ENCODE measurements around the gene GGT1. TPM values are rescaled to one million over a fixed set of nuclear protein-coding genes. Genes with fewer than 3 reads are reported as not detected.

The GGT1 gene
- total and polyA plus RNA-seq, 7 experiments from 2014 or later, result 1.1 to 95.9 (median 11.7) TPM

DNA sequence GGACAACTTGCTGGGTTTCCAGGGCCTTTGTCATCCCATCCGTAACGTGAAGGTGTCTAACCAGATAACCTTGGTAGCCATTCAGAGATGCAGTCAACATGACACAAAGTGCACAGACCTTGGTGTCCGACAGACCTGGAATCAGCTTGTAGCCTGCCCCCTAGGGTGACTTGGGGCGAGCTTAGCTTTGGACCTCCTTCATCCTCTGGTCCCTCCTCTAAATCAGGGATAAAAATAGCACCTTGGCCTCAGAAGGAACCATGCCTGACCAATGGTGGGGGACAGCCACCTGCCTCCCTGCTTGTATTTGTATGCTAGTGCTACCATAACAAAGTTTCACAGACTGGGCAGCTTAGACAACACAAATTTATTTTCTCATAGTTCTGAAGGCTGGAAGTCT is 43.5 kb upstream of the GGT1 start:
- H3K27ac Mint-ChIP-seq, result peak overlapping the region in 1 of 9 donors; percentile 32
- H3K9me3 Mint-ChIP-seq, result no peaks in the 10 kb centered on the region
- CTCF ChIA-PET, result no interaction called here
- Histone ChIP-seq H3K27ac (ENCODE audit: low read depth, low read length) (no peak overlapping the region), H3K27me3 (ENCODE audit: control insufficient read depth in 2 of 2, insufficient read depth in 2 of 2, low read length in 2 of 2) (no peaks in the 10 kb centered on the region), H3K4me3 (ENCODE audit: low read length) (no peak overlapping the region), H3K36me3 (ENCODE audit: control insufficient read depth in 2 of 3, insufficient read depth in 3 of 3, low read length in 3 of 3) (peaks cover 9 to 67% (median 17%) of the 10 kb centered on the region in 3 experiments), H3K4me1 (ENCODE audit: control insufficient read depth in 2 of 2, insufficient read depth in 2 of 2, low read length in 2 of 2) (peaks cover 17 to 42% of the 10 kb centered on the region in 2 donors), H3K9me3 (ENCODE audit: control insufficient read depth in 2 of 3, low read length in 3 of 3) (no peaks in the 10 kb centered on the region)
- H3K4me3 Mint-ChIP-seq, result peak overlapping the region in 2 of 10 donors; percentile 10 to 90
- peaks cover 32 to 78% (median 66%) of the 10 kb centered on the region in 7 donors for H3K4me1 Mint-ChIP-seq
- ATAC-seq (no peak), DNase-seq (no peak)
- peaks cover 7 to 24% (median 14%) of the 10 kb centered on the region in 5 donors for H3K36me3 Mint-ChIP-seq
- POLR2A ChIA-PET, result interaction anchor here (0.6 kb wide), 1 partner anchor 701 kb away, joined by 3 read pairs; no protein-coding TSS in a partner anchor
- intact Hi-C loops (cut with micrococcal nuclease), result loop anchor here (10.0 kb wide), 6 partner anchors 45 to 1925 kb away; partner anchors contain the start of genes CABIN1 (in 1 of the 2), GGT1 (in 1 of the 2), HPS4 (in 1 of the 2) and SRRD (in 1 of the 2)
- no peaks in the 10 kb centered on the region for H3K27me3 Mint-ChIP-seq

DNA sequence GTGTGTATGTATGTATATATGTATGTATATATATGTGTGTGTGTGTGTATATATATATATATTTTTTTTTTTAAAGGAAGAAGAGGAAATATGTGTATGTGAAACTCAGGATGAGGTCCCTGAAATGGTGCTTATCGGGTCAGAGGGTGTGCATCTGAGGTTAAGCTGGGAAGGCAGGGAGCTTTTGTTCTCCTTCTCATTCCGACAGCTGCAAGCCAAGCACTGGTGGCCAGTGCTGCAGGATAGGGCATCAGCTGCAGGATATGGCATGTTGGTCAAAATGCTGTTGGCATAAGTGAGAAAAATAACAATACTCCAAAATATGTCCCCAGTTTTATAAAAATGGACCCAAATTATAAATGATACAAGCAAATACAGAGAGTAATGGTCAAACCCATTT is 39.7 kb upstream of the GGT1 start:
- Histone ChIP-seq H3K36me3 (ENCODE audit: control insufficient read depth in 2 of 3, insufficient read depth in 3 of 3, low read length in 3 of 3) (peaks cover 6 to 81% (median 13%) of the 10 kb centered on the region in 3 experiments), H3K4me3 (ENCODE audit: low read length) (no peak overlapping the region), H3K4me1 (ENCODE audit: control insufficient read depth in 2 of 2, insufficient read depth in 2 of 2, low read length in 2 of 2) (peaks cover 7 to 29% of the 10 kb centered on the region in 2 donors), H3K27ac (ENCODE audit: low read depth, low read length) (peak overlapping the region; percentile 9), H3K9me3 (ENCODE audit: control insufficient read depth in 2 of 3, low read length in 3 of 3) (no peaks in the 10 kb centered on the region), H3K27me3 (ENCODE audit: control insufficient read depth in 2 of 2, insufficient read depth in 2 of 2, low read length in 2 of 2) (no peaks in the 10 kb centered on the region)
- ChIA-PET CTCF (no interaction called here), POLR2A (no interaction called here)
- peak overlapping the region in 2 of 10 donors; percentile 9 to 36 for H3K4me3 Mint-ChIP-seq
- H3K4me1 Mint-ChIP-seq, result peaks cover 32 to 76% (median 63%) of the 10 kb centered on the region in 7 donors
- ATAC-seq (no peak), DNase-seq (no peak)
- H3K9me3 Mint-ChIP-seq, result no peaks in the 10 kb centered on the region
- peaks cover 6 to 23% (median 12%) of the 10 kb centered on the region in 5 donors for H3K36me3 Mint-ChIP-seq
- peak overlapping the region in 1 of 9 donors; percentile 18 for H3K27ac Mint-ChIP-seq
- H3K27me3 Mint-ChIP-seq, result no peaks in the 10 kb centered on the region
- intact Hi-C loops (cut with micrococcal nuclease), result no loop called here

DNA sequence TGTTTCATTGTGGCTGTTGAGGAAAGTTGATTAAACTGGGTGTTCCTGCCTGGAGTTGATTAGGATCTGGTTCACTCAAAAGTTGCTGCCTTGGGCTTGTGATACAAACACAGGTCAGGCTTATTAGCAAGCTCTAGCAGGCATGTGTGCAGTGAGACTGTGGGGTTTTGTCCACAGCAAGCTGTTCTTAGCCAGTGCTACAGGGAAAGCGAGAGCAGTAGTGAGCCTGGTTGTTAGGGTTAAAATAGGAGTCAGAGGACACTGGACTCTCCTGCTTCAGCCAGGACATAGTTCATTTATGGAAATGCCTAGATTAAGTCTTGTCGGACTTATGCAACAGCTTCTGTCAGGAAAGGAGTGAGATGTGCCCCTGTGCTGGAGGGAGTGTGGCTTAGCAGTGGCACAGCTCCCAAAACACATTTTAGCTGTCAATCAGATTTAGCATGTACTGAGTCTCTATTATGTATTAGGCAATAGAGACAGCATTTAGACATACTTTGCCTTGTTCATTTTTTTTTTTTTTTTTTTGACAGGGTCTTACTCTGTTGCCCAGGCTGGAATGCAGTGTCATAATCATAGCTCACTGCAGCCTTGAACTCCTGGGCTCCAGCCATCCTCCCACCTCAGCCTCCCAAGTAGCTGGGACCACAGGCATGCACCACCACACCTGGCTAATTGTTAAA is 38.5 kb upstream of the GGT1 start:
- ATAC-seq (no peak), DNase-seq (no peak)
- POLR2A ChIA-PET, result no interaction called here
- Histone ChIP-seq H3K27ac (ENCODE audit: low read depth, low read length) (no peak overlapping the region), H3K27me3 (ENCODE audit: control insufficient read depth in 2 of 2, insufficient read depth in 2 of 2, low read length in 2 of 2) (no peaks in the 10 kb centered on the region), H3K4me3 (ENCODE audit: low read length) (no peak overlapping the region), H3K9me3 (ENCODE audit: control insufficient read depth in 2 of 3, low read length in 3 of 3) (no peaks in the 10 kb centered on the region), H3K4me1 (ENCODE audit: control insufficient read depth in 2 of 2, insufficient read depth in 2 of 2, low read length in 2 of 2) (peaks cover 7 to 22% of the 10 kb centered on the region in 2 donors), H3K36me3 (ENCODE audit: control insufficient read depth in 2 of 3, insufficient read depth in 3 of 3, low read length in 3 of 3) (peaks cover 13 to 78% (median 18%) of the 10 kb centered on the region in 3 experiments)
- H3K27ac Mint-ChIP-seq, result peak overlapping the region in 6 of 9 donors; percentile 45 to 83 (median 74)
- intact Hi-C loops (cut with micrococcal nuclease), result loop anchor here in 1 of 2 donors (1.0 kb wide), 1 partner anchor 14 kb away; no protein-coding TSS in a partner anchor
- peak overlapping the region in 5 of 10 donors; percentile 8 to 36 (median 19) for H3K4me3 Mint-ChIP-seq
- peaks cover 25 to 63% (median 50%) of the 10 kb centered on the region in 7 donors for H3K4me1 Mint-ChIP-seq
- H3K9me3 Mint-ChIP-seq, result no peaks in the 10 kb centered on the region
- CTCF ChIA-PET, result no interaction called here
- no peaks in the 10 kb centered on the region for H3K27me3 Mint-ChIP-seq
- peaks cover 0 to 25% (median 8%) of the 10 kb centered on the region in 5 donors for H3K36me3 Mint-ChIP-seq

DNA sequence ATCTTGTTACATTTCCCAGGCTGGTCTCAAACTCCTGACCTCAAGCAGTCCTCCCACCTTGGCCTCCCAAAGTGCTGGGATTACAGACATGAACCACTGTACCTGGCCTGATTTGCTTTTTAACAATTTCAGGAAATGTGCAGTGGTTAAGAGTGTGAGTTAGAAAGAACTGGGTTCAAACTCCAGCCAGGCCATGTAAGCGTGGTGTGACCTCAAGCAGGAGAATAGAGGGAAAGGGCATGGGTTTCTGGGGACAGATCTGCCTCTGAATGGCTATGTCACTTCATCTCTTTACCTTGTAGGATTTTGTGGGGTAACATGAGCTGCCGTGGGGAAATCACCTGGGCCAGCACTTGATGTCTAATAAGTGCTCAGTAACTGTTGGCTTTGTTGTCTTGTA is 37.9 kb upstream of the GGT1 start:
- Mint-ChIP-seq H3K27ac (peak overlapping the region in 2 of 9 donors; percentile 39 to 83), H3K27me3 (no peaks in the 10 kb centered on the region), H3K9me3 (no peaks in the 10 kb centered on the region), H3K36me3 (peaks cover 0 to 28% (median 8%) of the 10 kb centered on the region in 5 donors), H3K4me1 (peaks cover 25 to 58% (median 45%) of the 10 kb centered on the region in 7 donors), H3K4me3 (peak overlapping the region in 2 of 10 donors; percentile 4 to 23)
- Histone ChIP-seq H3K9me3 (ENCODE audit: control insufficient read depth in 2 of 3, low read length in 3 of 3) (no peaks in the 10 kb centered on the region), H3K4me1 (ENCODE audit: control insufficient read depth in 2 of 2, insufficient read depth in 2 of 2, low read length in 2 of 2) (peaks cover 7 to 20% of the 10 kb centered on the region in 2 donors), H3K27ac (ENCODE audit: low read depth, low read length) (no peak overlapping the region), H3K4me3 (ENCODE audit: low read length) (no peak overlapping the region), H3K27me3 (ENCODE audit: control insufficient read depth in 2 of 2, insufficient read depth in 2 of 2, low read length in 2 of 2) (no peaks in the 10 kb centered on the region), H3K36me3 (ENCODE audit: control insufficient read depth in 2 of 3, insufficient read depth in 3 of 3, low read length in 3 of 3) (peaks cover 13 to 80% (median 23%) of the 10 kb centered on the region in 3 experiments)
- ChIA-PET POLR2A (no interaction called here), CTCF (no interaction called here)
- no peak for DNase-seq
- intact Hi-C loops (cut with micrococcal nuclease), result no loop called here
- ATAC-seq, result no peak

DNA sequence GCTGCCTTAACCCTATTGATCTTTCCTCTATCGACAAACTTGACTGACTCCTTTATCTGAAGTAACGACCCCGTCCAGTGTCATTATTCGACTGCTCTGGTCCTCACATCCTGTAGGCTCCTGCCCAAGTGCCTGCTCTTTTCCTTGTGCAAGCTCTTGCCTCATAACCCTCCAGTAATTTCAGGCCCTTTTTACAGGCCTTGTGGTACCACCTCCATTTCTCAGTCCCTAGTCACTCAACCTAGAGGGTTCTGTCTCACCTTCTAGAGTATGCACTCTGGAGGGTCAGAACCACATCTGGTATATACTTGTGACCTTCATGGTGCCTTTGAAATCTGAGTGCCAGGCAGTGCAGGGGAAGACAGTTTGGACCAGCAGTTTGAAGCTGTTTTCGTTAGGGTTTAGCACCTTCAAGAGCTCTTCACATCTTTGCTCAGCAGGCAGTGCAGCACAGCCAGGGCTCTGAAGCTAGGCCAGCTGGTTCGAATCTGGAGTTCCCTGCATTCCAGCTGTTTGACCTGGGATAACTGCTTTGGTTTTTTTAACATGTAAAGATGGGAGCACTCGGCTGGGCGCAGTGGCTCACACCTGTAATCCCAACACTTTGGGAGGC is 36.0 kb upstream of the GGT1 start:
- CTCF ChIA-PET, result no interaction called here
- peaks cover 22 to 87% (median 23%) of the 10 kb centered on the region in 3 experiments for H3K36me3 ChIP-seq (ENCODE audit: control insufficient read depth in 2 of 3, insufficient read depth in 3 of 3, low read length in 3 of 3)

DNA sequence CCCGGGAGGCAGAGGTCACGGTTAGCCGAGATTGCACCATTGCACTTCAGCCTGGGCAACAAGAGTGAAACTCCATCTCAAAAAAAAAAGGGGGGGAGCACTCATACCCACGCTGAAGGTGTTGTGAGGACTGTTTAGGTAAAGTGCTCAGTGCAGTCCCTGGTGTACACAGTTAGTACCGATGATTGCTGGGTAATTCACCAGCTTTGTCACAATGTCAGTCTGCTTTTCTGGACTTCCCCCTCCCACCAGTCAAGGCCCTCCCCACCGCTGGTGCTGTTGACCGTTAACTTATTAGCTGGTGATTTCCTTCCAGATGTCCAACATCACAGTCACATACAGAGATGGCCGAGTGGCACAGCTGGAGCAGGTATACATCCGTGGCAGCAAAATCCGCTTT is 35.3 kb upstream of the GGT1 start:
- H3K4me3 ChIP-seq (ENCODE audit: low read length), result no peak overlapping the region
- H3K4me1 Mint-ChIP-seq, result peaks cover 19 to 45% (median 33%) of the 10 kb centered on the region in 7 donors
- no peaks in the 10 kb centered on the region for H3K9me3 ChIP-seq (ENCODE audit: control insufficient read depth in 2 of 3, low read length in 3 of 3)
- peaks cover 7 to 17% of the 10 kb centered on the region in 2 donors for H3K4me1 ChIP-seq (ENCODE audit: control insufficient read depth in 2 of 2, insufficient read depth in 2 of 2, low read length in 2 of 2)
- no peak overlapping the region for H3K4me3 Mint-ChIP-seq
- peaks cover 0 to 37% (median 11%) of the 10 kb centered on the region in 5 donors for H3K36me3 Mint-ChIP-seq
- H3K27ac Mint-ChIP-seq, result no peak overlapping the region
- DNase-seq (no peak), ATAC-seq (no peak)
- no peaks in the 10 kb centered on the region for H3K9me3 Mint-ChIP-seq
- no peak overlapping the region for H3K27ac ChIP-seq (ENCODE audit: low read depth, low read length)
- H3K36me3 ChIP-seq (ENCODE audit: control insufficient read depth in 2 of 3, insufficient read depth in 3 of 3, low read length in 3 of 3), result peaks cover 23 to 90% (median 26%) of the 10 kb centered on the region in 3 experiments
- ChIA-PET POLR2A (no interaction called here), CTCF (no interaction called here)
- H3K27me3 ChIP-seq (ENCODE audit: control insufficient read depth in 2 of 2, insufficient read depth in 2 of 2, low read length in 2 of 2), result no peaks in the 10 kb centered on the region
- intact Hi-C loops (cut with micrococcal nuclease), result no loop called here
- H3K27me3 Mint-ChIP-seq, result no peaks in the 10 kb centered on the region

More for the DNA sequence above, 36.0 kb upstream of the GGT1 start:
- no peak overlapping the region for H3K4me3 Mint-ChIP-seq
- H3K27me3 Mint-ChIP-seq, result no peaks in the 10 kb centered on the region
- H3K4me1 Mint-ChIP-seq, result peaks cover 21 to 49% (median 36%) of the 10 kb centered on the region in 7 donors
- intact Hi-C loops (cut with micrococcal nuclease), result no loop called here
- H3K36me3 Mint-ChIP-seq, result peaks cover 0 to 34% (median 13%) of the 10 kb centered on the region in 5 donors
- DNase-seq (no peak), ATAC-seq (no peak)
- H3K9me3 Mint-ChIP-seq, result no peaks in the 10 kb centered on the region
- H3K27me3 ChIP-seq (ENCODE audit: control insufficient read depth in 2 of 2, insufficient read depth in 2 of 2, low read length in 2 of 2), result no peaks in the 10 kb centered on the region
- no peaks in the 10 kb centered on the region for H3K9me3 ChIP-seq (ENCODE audit: control insufficient read depth in 2 of 3, low read length in 3 of 3)
- H3K27ac Mint-ChIP-seq, result peak overlapping the region in 4 of 9 donors; percentile 32 to 83 (median 50)
- H3K4me1 ChIP-seq (ENCODE audit: control insufficient read depth in 2 of 2, insufficient read depth in 2 of 2, low read length in 2 of 2), result peaks cover 7 to 20% of the 10 kb centered on the region in 2 donors
- no peak overlapping the region for H3K4me3 ChIP-seq (ENCODE audit: low read length)
- POLR2A ChIA-PET, result no interaction called here
- H3K27ac ChIP-seq (ENCODE audit: low read depth, low read length), result no peak overlapping the region
